Measurements from ENCODE around the gene TEAD4.
A peak's percentile ranks its signal among the peaks of the same experiment; 100 is the strongest.

TEAD4 gene

DNA sequence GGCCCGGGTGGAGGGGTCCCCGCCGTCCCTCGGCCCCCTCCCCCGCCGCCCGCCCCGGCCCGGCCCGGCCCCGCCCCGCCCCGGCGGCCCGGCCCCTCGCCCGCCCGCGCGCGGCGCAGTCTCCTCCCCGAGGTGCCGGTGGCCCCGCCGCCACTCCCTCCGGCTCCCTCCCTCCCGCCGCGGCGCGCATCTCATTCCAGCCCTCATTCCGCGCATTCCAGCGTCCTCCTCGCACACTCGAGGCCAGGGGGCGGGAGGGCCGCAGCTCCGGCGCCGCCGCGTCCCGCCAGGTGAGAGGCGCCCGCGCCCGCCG lies at the start of gene TEAD4:
TEAD4 (plus strand) TSS at position 206 of the 313 bp plus-strand sequence.
- DNase-seq (ENCODE audit: low read depth), result no peak

DNA sequence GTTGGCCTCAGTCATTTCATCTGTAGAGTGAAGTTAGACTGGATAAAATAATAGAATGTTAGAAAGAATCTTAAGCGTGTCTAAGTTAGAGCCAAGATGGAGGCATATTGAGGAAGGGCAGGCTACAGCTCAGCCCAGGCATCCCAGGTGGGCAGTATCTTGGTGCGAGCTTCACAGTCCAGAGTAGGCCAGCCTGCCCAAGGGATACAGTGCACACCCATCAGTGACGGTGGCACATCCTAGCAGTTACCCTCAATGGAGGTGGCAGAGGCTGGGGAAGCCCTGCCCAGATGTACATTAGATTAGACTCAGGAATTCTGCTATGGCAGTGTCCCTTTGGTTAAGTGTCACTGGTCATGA lies 47.0 kb upstream of the TEAD4 start:
- DNase-seq (ENCODE audit: low read depth), result no peak

DNA sequence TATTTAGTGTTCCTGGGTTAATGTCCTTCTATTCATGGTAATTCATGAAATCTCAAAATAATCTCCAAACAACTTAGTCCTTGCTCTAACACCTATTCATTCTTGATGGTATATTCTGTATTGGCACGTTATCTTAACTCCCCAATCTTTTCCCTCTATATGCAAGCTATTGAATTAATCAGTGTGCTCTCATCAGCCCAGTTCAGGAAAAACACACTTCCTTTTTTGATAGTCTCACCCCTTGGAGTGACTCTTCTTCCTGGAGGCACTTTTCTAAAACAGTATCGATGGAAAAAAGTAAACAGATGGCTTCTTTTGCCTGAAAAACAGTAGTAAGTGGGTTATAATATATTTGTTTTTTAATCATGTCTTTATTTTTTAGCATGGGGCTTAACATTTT lies 39.9 kb upstream of the TEAD4 start:
- no peak for DNase-seq (ENCODE audit: low read depth)

DNA sequence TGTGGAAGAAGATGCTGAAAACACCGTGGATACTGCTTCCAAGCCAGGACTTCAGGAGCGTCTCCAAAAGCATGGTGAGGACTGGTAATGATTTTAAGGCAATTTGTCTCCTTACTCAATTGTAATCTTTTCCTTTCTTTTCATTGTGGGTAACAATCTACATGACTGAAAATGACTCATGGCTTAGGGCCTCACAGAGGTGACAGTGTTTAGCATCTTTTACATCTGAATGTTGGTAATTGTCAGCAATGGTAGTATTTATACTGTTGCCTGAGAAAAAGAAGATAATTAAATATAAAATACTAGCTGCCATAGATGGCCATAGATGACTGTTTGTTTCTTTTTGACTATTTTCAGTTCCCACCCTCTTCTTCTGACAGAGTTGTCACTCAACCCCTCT lies 36.9 kb upstream of the TEAD4 start:
- DNase-seq (ENCODE audit: low read depth), result no peak

DNA sequence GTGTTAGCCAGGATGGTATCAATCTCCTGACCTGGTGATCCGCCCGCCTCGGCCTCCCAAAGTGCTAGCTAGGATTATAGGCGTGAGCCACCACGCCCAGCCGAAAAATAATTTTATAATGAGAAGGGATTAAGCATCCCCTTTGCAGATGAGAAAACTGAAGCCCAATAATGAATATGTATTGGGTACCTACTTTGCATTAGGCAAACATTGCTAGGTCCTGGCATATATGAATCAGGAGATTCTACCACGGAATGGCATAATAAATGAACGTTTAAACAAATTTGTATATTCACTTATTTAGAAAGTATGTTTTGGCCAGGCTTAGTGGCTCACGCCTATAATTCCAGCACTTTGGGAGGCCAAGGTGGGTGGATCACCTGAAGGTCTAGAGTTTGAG lies 36.1 kb upstream of the TEAD4 start:
- no peak for DNase-seq (ENCODE audit: low read depth)

DNA sequence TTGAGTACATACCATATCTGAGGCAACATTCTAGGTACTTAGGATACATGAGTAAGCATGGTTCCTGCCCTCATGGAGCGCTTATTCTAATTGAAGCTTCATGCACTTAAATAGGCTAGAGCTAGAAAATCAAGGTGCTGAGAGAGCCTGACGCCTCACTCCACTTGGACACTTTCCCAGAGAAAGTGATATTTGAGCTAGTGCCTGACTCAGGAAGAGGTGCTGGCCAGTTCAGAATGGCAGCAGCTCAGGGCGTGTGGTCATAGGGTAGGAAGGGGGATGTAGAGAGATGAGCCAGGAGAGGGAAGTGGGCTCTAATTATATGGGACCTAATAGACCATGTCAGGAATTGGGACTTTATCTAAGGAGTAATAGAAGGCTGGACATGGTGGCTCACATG lies 35.2 kb upstream of the TEAD4 start:
- no peak for DNase-seq (ENCODE audit: low read depth)

DNA sequence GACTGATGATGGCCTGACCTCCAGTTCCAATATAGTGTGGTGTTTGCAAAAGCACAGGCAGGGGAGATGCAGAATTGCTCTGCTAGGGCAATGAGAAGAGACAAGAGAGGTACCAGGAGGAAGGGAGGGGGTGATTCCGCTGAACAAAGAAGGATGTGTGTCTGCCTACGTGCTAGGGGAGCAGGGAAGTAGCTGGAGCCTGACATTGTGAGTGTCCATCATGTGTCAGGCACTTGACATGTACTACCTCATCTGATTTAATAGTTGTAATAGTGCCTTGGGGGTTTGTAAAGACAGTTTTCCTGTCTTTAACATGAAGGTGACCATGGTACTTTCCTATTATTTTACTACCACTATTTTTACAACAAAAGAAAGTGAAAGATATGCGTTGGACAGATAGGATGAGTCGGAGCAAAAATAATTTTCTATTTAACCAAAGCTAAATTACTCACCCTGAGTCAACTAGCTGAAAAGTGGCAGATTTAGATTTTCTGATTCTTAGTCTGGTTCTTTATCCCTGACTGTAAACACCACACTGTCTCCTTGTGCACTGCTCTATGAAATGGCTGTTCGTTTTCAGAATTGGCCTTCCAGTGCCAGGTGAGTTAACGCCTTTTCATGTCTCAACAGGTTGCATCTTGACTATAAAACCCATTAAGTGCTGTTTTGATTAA lies 33.7 kb upstream of the TEAD4 start:
- no peak for DNase-seq (ENCODE audit: low read depth)

DNA sequence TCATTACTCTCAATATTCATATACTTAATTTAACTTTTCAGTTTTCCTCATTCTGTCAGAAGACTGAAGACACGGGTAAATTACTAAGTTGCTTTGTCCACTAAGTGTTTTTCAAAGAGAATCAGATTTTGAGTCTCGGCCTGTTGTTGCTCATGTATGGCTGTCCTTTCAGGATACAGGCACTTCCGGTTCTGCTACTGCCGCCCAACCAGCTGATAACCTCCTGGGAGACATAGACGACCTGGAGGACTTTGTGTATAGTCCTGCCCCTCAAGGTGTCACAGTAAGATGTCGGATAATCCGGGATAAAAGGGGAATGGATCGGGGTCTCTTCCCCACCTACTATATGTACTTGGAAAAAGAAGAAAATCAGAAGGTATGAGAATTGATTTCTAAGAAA lies 28.3 kb upstream of the TEAD4 start:
- no peak for DNase-seq (ENCODE audit: low read depth)

DNA sequence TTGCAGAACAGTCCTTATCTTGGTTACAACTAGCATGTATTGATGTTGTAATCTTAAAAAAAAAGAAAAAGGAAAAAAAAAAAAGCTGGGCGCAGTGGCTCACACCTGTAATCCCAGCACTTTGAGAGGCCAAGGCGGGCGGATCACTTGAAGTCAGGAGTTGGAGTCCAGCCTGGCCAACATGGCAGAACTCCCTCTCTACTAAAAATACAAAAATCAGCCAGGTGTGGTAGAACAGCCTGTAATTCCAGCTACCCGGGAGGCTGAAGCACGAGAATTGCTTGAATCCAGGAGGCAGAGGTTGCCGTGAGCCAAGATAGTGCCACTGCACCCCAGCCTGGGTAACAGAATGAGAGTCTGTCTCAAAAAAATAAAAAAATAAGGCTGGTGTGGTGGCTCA lies 25.6 kb upstream of the TEAD4 start:
- no peak for DNase-seq (ENCODE audit: low read depth)

DNA sequence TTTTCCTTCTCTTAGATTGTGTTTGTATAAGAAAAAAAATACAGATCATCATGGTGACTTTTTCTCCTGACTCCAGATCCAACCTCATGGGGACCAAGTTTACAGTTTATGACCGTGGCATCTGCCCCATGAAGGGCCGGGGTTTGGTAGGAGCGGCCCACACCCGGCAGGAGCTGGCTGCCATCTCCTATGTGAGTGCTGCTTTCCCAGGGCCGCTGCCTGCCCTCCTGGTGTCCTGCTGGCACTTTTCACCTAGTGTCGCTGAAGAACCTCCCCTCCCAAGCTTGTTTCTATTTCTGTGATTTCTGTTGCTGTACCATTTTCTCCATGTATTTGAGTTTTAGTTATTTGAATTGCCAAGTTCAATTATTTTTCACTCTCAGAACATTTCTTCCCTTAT lies 24.8 kb upstream of the TEAD4 start:
- DNase-seq (ENCODE audit: low read depth), result no peak

DNA sequence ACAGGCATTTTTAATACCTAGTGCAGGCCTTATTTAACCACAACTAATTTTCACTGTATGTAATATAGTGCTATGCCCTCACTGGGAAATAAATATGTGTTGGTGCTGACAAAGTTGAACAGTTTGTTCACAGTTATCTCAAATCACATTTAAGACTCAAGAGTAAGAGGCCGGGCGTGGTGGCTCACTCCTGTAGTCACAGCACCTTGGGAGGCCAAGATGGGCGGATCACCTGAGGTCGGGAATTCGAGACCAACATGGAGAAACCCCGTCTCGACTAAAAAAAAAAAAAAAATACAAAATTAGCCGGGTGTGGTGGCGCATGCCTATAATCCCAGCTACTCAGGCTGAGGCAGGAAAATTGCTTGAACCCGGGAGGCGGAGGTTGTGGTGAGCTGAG lies 22.9 kb upstream of the TEAD4 start:
- DNase-seq (ENCODE audit: low read depth), result no peak

DNA sequence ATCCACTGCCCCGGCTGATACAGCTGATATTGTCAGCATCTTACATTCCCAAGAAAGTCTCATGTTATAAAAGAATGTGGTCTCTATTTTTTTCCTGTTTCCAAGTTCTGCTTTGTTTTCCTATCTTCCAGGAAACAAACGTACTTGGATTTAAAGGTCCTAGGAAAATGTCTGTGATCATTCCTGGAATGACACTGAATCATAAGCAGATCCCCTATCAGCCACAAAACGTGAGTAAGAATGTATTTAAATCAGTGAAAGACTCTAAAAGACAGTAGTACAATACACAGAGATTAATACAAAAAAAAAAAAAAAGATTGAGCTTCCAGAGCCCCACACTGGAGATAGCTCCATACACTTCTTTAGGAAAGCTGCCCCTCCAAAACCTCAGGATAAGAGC lies 21.7 kb upstream of the TEAD4 start:
- no peak for DNase-seq (ENCODE audit: low read depth)

DNA sequence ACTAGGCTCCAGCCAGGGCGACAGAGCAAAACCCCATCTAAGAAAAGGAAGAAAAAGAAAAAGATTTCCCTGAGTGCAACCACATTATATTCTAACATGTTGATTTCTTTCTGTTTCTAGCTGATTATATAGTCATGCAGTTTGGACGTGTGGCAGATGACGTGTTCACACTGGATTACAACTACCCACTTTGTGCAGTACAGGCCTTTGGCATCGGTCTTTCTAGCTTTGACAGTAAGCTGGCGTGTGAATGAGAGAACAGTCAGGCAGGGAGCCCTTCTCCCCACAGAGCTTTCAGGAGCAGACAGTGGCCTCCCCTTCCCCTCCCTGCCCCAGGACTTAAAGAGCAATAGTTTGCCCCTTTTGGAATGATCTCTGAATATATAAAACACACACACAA lies 20.0 kb upstream of the TEAD4 start:
- DNase-seq (ENCODE audit: low read depth), result no peak

DNA sequence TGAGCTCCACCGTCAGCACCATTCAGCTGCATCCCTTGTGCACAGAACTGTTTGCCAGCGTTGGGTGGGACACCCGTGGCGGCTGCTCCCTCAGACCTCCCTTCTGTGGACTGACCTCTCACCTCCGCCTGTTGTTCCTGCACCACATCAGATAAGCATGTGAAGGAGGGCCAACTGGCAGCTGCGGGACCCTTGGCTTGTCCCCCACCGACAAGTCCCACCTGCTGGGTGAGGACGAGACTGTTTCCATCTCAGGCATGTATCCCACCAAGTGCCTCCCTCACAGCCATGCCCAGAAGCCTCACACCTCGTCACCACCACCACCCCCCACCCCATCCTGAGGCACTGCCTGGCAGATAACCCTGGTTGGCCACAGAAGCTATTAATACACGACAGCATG lies 18.6 kb upstream of the TEAD4 start:
- DNase-seq (ENCODE audit: low read depth), result no peak

DNA sequence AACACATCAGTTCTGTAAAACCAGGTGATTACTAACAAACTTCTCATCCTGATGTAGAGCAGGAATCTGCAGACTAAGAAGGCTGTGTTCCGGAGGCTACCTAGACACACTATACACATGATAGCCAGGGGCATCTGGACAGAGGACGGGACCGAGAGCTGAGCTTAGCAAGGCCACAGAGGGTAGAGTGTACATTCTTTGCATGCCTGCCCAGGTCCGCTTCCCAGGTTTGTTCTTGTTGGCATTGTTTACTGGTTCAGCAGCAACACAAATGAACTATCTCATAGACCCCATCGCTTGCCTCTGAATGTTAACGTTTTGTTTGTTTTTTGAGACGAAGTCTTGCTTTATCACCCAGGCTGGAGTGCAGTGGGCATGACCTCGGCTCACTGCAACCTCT lies 17.7 kb upstream of the TEAD4 start:
- no peak for DNase-seq (ENCODE audit: low read depth)

DNA sequence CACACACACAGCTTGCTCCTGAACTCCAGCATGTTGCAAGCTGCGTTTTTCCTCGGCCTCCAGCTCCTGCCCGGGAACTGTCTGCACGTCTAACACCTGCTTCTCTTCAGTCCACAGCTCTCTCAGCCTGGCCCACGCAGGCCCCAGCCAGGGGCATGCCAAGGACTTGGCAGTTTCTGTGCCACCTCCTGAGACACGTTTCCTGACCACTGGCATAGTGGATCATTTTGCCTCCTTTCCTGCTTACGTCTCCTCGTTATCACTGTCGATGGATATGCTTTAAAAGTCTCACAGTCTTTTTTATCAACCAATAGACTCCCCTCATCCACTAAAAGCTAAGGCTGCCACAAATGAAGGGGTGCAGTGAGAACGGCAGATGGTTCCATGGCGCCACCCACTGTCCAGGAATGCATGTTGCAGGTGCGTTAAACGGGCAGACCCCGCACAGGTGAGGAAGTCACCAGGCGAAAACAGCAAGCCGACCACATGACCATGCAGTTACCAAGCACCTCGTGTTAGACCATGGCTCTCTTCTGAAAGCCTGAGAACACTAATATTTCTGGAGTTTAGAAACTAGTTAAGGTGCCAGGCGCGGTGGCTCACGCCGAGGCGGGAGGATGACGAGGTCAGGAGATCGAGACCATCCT lies 14.7 kb upstream of the TEAD4 start:
- DNase-seq (ENCODE audit: low read depth), result peak; percentile 39

DNA sequence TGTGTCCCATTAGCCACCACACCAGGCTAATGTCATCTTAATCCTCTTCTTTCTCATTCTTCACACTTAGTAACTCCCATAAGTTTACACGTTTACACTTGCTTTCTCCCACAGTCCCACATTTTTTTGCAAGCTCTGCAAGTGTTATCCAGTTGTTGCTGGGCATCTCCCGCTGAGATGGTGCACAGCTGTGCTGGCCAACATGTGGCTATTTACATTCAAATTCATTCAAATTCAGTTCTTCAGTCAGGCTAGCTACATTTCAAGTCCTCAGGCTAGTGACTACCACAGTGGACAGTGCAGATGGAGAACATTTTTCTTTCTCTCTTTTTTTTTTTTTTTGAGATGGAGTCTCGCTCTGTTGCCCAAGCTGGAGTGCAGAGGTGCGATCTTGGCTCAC lies 9.8 kb upstream of the TEAD4 start:
- DNase-seq (ENCODE audit: low read depth), result no peak

DNA sequence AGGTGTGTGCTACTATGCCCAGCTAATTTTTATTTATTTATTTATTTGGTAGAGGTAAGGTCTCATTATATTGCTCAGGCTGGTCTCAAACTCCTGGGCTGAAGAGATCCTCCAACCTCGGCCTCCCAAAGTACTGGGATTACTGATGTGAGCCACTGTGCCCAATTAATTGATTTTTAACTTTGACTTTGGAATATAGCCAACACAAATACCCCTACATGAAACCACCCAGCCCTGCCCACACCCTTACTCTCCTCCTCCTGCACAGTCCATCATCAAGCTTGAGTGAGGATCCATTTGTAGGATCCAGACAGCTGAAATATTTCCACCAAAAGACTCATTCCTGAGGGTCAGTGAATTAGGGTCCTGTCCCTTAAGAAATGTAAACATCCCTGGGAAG lies 3.3 kb upstream of the TEAD4 start:
- DNase-seq (ENCODE audit: low read depth), result no peak

DNA sequence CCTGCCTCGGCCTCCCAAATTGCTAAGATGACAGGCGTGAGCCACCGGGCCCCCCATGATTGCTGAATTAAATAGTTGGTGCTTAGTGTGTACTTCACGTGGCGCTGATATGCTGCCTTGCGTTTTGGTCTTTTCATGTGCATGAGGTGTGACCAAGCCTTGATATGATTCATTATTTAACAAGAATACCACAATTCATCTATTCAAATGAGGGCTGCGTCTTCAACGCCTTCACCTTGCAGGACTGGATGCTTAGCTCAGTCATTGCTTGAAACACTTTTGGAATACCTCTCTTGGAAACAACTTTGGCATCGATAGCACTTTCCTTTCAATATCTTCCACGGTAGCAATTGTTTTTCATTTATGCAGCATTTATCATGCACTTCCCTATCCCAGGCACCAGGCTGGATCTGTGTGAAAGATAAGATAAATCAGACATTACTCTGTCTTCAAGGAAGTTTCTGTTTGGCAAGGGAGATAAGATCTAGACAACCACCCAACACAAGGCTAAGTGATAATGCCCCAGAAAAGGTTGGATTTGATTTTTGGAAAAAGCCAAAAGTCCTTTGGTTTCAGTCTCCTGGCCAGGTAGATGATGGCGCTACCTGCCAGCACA lies 1.3 kb upstream of the TEAD4 start:
- no peak for DNase-seq (ENCODE audit: low read depth)

DNA sequence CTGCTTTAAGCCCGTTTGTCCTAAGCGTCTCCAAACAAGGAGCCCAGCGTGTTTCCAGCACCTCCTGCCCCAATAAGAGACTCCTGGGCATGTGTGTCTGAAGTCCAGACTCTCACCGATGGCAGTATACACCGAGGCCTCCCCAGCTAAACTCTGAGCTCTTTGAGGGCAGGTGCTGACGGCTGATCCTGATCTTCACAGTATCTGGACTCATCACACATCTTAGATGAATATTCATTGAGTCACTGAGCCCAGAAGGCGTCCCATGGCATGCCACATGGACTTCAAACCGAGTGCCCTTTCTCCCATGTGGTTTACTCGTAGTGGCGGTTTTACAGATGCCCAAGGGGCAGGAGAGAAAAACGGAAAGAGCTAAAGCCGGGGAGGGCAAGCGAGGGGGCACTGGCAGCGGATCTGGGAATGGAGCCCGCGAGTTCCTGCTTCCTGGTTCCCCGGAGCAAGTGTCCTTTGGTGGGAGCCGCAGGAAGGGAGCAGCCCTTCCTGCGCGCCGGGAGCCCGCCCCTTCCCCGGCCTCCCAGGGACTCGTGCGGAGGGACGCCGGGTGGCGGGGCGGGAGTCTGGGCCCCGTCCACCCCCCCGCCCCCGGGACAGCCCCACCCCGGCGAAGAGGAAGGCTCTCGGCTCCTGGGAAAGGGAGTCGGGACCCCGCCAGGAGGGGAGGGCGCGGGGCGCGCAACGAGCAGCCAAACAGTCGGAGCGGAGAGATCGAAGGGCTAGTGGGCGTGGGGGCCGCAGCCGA lies 585 bp upstream of the TEAD4 start:
- no peak for DNase-seq (ENCODE audit: low read depth)

DNA sequence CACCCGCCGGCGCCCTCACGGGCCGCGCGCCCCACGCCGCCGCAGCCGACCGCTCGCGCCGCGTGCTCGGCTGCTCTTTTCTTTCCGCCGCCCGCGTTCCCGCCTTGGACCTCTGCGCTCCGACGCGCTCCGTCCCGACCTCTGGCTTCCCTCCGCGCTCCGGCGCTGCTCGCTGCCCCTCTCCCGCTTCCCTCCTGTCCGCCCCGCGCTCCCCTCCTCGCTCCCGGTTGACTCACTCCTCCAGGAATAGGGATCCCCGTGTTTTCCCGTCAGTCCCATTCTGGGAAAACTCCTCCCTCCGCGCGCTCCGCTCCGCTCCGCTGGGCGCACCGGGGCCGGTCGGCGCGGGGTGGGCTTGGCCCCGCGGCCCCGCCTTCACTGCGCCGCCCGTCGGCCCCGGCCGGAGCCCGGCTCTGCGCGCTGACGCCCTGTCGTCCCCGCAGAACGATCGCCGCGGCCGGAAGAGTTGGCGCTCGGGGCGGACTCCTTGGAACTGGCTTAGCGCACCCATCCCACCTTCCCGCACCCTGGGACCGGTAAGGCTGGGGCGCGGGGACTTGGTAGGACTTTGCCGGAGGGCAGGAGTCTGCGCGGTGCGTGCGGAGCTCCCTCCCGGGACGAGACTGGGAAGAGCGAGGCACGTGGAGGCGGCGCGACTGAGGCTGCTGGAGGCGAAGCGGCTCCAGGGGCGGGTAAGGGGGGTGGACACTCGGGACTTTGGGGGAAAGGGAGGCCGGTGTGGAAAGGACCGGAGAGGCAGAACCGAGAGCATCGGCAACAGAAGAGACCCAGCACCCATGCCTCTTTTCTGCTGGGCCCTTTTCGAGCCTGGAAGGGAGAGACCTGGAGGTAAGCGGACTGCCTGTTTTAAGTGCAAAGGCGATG lies 550 bp downstream of the TEAD4 start:
- no peak for DNase-seq (ENCODE audit: low read depth)

DNA sequence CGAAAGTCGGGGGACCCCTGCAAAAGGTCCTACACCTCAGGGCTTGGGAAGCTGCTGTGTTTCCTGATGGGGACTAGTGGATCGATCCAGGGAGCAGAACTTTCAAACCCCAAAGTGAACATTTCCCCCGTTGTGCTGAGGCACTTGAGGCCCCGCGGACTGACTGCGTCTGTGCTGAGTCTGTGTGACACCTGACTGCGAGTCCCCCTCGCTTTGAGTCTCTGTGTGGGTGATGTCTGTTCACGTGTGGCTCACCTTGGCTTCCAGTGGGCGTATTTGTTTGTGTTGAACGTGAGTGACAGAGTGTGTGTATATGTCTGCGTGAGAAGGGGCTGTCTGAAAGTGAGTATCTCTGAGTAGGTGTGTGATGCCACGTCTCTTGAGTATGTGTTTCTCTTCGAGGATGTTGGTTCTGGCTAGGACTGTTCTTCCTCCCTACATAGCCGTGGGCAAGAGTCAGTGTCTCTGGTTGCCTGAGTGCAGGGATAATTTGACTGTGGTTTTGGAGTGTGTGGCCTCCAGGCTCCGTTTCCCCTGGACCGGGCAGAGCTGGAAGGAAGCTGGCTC lies 1.3 kb downstream of the TEAD4 start:
- DNase-seq (ENCODE audit: low read depth), result no peak
